HEK293 (cell line): ENCODE measurements around the gene IGFBP2.

Experiments used
- GLIS2 ChIP-seq: fragments of 450-650 bp; formaldehyde crosslinking; IDR thresholded peaks from 2 replicates; pipeline ENCODE4 v1.5.1; 2016; ENCODE audit warnings: missing biosample characterization, missing genetic modification characterization
- HOXC10 ChIP-seq: sonication (generic); formaldehyde crosslinking; IDR thresholded peaks from 2 replicates; pipeline ENCODE4 v1.8.1; 2023; ENCODE audit warnings: mild to moderate bottlenecking, missing genetic modification reagents
- MEIS1 ChIP-seq: sonication (generic); formaldehyde crosslinking; IDR thresholded peaks from 2 replicates; pipeline ENCODE4 v1.8.1; 2022; ENCODE audit warnings: missing genetic modification reagents, mild to moderate bottlenecking, borderline replicate concordance
- OSR2 ChIP-seq: fragments of 450-650 bp; formaldehyde crosslinking; IDR thresholded peaks from 2 replicates; pipeline ENCODE4 v1.5.1; 2016; ENCODE audit warnings: missing biosample characterization, missing genetic modification characterization
- SCRT1 ChIP-seq: fragments of 450-650 bp; formaldehyde crosslinking; IDR thresholded peaks from 2 replicates; pipeline ENCODE4 v1.5.1; 2016; ENCODE audit warnings: missing biosample characterization, missing genetic modification characterization, borderline replicate concordance
- YY1 ChIP-seq: fragments of 450-650 bp; formaldehyde crosslinking; IDR thresholded peaks from 2 replicates; pipeline ENCODE4 v1.5.1; 2018; ENCODE audit warnings: missing biosample characterization, missing genetic modification characterization
- ZBTB1 ChIP-seq: fragments of 450-650 bp; formaldehyde crosslinking; IDR thresholded peaks from 2 replicates; pipeline ENCODE4 v1.5.1; 2016; ENCODE audit warnings: missing biosample characterization, missing genetic modification characterization
- ZFHX2 ChIP-seq: fragments of 450-650 bp; formaldehyde crosslinking; conservative IDR thresholded peaks from 2 replicates; pipeline ENCODE4 v1.5.1; 2016; ENCODE audit warnings: missing biosample characterization, missing genetic modification characterization
- ZFP41 ChIP-seq: fragments of 450-650 bp; formaldehyde crosslinking; IDR thresholded peaks from 2 replicates; pipeline ENCODE4 v1.5.1; 2016; ENCODE audit warnings: missing biosample characterization, missing genetic modification characterization, borderline replicate concordance
- ZFP69B ChIP-seq: fragments of 450-650 bp; formaldehyde crosslinking; IDR thresholded peaks from 2 replicates; pipeline ENCODE4 v1.5.1; 2016; ENCODE audit warnings: missing biosample characterization, missing genetic modification characterization
- ZNF132 ChIP-seq: fragments of 450-650 bp; formaldehyde crosslinking; IDR thresholded peaks from 2 replicates; pipeline ENCODE4 v1.5.1; 2017; ENCODE audit warnings: missing biosample characterization, missing genetic modification characterization, borderline replicate concordance
- ZNF138 ChIP-seq: fragments of 450-650 bp; formaldehyde crosslinking; IDR thresholded peaks from 2 replicates; pipeline ENCODE4 v1.5.1; 2016; ENCODE audit warnings: missing biosample characterization, missing genetic modification characterization, borderline replicate concordance
- ZNF19 ChIP-seq: fragments of 450-650 bp; formaldehyde crosslinking; IDR thresholded peaks from 2 replicates; pipeline ENCODE4; 2016; ENCODE audit warnings: missing biosample characterization, missing genetic modification characterization, low read depth
- ZNF23 ChIP-seq: fragments of 450-650 bp; formaldehyde crosslinking; IDR thresholded peaks from 2 replicates; pipeline ENCODE4 v1.5.1; 2016; ENCODE audit warnings: missing biosample characterization, missing genetic modification characterization, borderline replicate concordance
- ZNF24 ChIP-seq: fragments of 450-650 bp; formaldehyde crosslinking; IDR thresholded peaks from 2 replicates; pipeline ENCODE4 v1.5.1; 2016; ENCODE audit warnings: missing biosample characterization, missing genetic modification characterization
- ZNF335 ChIP-seq: fragments of 450-650 bp; formaldehyde crosslinking; conservative IDR thresholded peaks from 2 replicates; pipeline ENCODE4 v1.5.1; 2016; ENCODE audit warnings: missing biosample characterization, missing genetic modification characterization
- ZNF350 ChIP-seq: fragments of 450-650 bp; formaldehyde crosslinking; IDR thresholded peaks from 2 replicates; pipeline ENCODE4 v1.5.0; 2017; ENCODE audit warnings: missing biosample characterization, mild to moderate bottlenecking, missing genetic modification characterization
- ZNF354C ChIP-seq: fragments of 450-650 bp; formaldehyde crosslinking; IDR thresholded peaks from 2 replicates; pipeline ENCODE4 v1.5.1; 2016; ENCODE audit warnings: missing biosample characterization, missing genetic modification characterization, low read depth, borderline replicate concordance
- ZNF37A ChIP-seq: fragments of 450-650 bp; IDR thresholded peaks from 2 replicates; pipeline ENCODE4 v1.5.1; 2018; ENCODE audit warnings: missing biosample characterization, missing genetic modification characterization
- ZNF391 ChIP-seq: fragments of 450-650 bp; formaldehyde crosslinking; IDR thresholded peaks from 2 replicates; pipeline ENCODE4 v1.5.1; 2016; ENCODE audit warnings: low read depth, missing biosample characterization, missing genetic modification characterization, borderline replicate concordance
- ZNF433 ChIP-seq: fragments of 450-650 bp; formaldehyde crosslinking; IDR thresholded peaks from 2 replicates; pipeline ENCODE4 v1.5.1; 2016; ENCODE audit warnings: missing biosample characterization, missing genetic modification characterization, low read depth
- ZNF514 ChIP-seq: fragments of 450-650 bp; formaldehyde crosslinking; IDR thresholded peaks from 2 replicates; pipeline ENCODE4 v1.5.1; 2016; ENCODE audit warnings: missing biosample characterization, missing genetic modification characterization
- ZNF585B ChIP-seq: fragments of 450-650 bp; formaldehyde crosslinking; IDR thresholded peaks from 2 replicates; pipeline ENCODE4 v1.5.1; 2016; ENCODE audit warnings: missing biosample characterization, missing genetic modification characterization
- ZNF707 ChIP-seq: fragments of 450-650 bp; formaldehyde crosslinking; IDR thresholded peaks from 2 replicates; pipeline ENCODE4 v1.5.1; 2016; ENCODE audit warnings: missing biosample characterization, missing genetic modification characterization
- ZNF777 ChIP-seq: fragments of 450-650 bp; formaldehyde crosslinking; IDR thresholded peaks from 2 replicates; pipeline ENCODE4 v1.5.1; 2017; ENCODE audit warnings: missing biosample characterization, missing genetic modification characterization, borderline replicate concordance
- ZNF791 ChIP-seq: fragments of 450-650 bp; formaldehyde crosslinking; IDR thresholded peaks from 2 replicates; pipeline ENCODE4 v1.5.1; 2016; ENCODE audit warnings: missing biosample characterization, missing genetic modification characterization
- TF ChIP-seq, protein P1 (sequence below): fragments of 450-650 bp; formaldehyde crosslinking; conservative IDR thresholded peaks from 2 replicates; pipeline ENCODE4 v1.5.1; 2016; ENCODE audit warnings: low read depth, missing biosample characterization, missing genetic modification characterization
- TF ChIP-seq, protein P2 (sequence below): fragments of 450-650 bp; formaldehyde crosslinking; IDR thresholded peaks from 2 replicates; pipeline ENCODE4 v1.5.1; 2016; ENCODE audit warnings: missing biosample characterization, missing genetic modification characterization
- TF ChIP-seq, protein P3 (sequence below): fragments of 450-650 bp; formaldehyde crosslinking; IDR thresholded peaks from 2 replicates; pipeline ENCODE4 v1.5.1; 2016; ENCODE audit warnings: missing biosample characterization, missing genetic modification characterization
- TF ChIP-seq, protein P4 (sequence below): fragments of 450-650 bp; formaldehyde crosslinking; IDR thresholded peaks from 2 replicates; pipeline ENCODE4 v1.5.1; 2016; ENCODE audit warnings: missing biosample characterization, missing genetic modification characterization
- TF ChIP-seq, protein P5 (sequence below): fragments of 450-650 bp; formaldehyde crosslinking; IDR thresholded peaks from 2 replicates; pipeline ENCODE4 v1.5.1; 2016; ENCODE audit warnings: missing biosample characterization, missing genetic modification characterization

Gene IGFBP2

DNA sequence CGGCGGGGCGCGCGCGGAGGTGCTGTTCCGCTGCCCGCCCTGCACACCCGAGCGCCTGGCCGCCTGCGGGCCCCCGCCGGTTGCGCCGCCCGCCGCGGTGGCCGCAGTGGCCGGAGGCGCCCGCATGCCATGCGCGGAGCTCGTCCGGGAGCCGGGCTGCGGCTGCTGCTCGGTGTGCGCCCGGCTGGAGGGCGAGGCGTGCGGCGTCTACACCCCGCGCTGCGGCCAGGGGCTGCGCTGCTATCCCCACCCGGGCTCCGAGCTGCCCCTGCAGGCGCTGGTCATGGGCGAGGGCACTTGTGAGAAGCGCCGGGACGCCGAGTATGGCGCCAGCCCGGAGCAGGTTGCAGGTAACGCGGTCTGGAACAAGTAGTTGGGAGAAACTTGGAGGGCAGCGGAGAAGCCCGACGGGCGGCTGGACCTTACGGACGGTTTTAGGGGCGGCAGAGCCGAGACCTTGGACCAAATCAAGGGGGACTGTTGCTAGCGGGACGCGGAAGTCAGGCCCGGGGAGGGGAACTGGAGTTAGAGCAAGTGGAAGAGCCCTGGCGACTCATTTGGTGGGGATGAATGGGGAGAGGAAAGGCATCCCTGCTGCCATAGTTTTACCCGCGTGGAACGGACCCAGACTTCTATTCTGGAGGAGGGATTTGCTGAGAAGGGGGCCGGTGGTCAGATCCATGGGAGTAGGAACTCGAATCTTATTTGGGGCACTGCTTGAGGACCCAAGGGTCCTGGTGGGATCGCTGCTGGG lies 573 bp downstream of the IGFBP2 start (continued):
- TF ChIP-seq, protein P1, sequence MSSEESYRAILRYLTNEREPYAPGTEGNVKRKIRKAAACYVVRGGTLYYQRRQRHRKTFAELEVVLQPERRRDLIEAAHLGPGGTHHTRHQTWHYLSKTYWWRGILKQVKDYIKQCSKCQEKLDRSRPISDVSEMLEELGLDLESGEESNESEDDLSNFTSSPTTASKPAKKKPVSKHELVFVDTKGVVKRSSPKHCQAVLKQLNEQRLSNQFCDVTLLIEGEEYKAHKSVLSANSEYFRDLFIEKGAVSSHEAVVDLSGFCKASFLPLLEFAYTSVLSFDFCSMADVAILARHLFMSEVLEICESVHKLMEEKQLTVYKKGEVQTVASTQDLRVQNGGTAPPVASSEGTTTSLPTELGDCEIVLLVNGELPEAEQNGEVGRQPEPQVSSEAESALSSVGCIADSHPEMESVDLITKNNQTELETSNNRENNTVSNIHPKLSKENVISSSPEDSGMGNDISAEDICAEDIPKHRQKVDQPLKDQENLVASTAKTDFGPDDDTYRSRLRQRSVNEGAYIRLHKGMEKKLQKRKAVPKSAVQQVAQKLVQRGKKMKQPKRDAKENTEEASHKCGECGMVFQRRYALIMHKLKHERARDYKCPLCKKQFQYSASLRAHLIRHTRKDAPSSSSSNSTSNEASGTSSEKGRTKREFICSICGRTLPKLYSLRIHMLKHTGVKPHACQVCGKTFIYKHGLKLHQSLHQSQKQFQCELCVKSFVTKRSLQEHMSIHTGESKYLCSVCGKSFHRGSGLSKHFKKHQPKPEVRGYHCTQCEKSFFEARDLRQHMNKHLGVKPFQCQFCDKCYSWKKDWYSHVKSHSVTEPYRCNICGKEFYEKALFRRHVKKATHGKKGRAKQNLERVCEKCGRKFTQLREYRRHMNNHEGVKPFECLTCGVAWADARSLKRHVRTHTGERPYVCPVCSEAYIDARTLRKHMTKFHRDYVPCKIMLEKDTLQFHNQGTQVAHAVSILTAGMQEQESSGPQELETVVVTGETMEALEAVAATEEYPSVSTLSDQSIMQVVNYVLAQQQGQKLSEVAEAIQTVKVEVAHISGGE: peak; percentile 80
- TF ChIP-seq OSR2 (no peak), ZNF19 (tag by site-specific recombination) (no peak), SCRT1 (tag by site-specific recombination) (no peak), ZNF24 (tag by site-specific recombination) (no peak), MEIS1 (no peak), ZNF433 (tag by site-specific recombination) (no peak), ZNF514 (no peak), ZNF37A (tag by site-specific recombination) (no peak), ZNF585B (tag by site-specific recombination) (no peak), ZNF707 (no peak), ZNF391 (tag by site-specific recombination) (no peak), ZNF350 (tag by site-specific recombination) (no peak), ZNF23 (tag by site-specific recombination) (no peak), ZNF138 (tag by site-specific recombination) (no peak), ZNF132 (tag by site-specific recombination) (no peak), YY1 (no peak), ZBTB1 (tag by site-specific recombination) (no peak), ZFP69B (tag by site-specific recombination) (no peak), HOXC10 (CRISPR knock-in tag) (no peak), ZFHX2 (no peak), ZNF354C (tag by site-specific recombination) (no peak), GLIS2 (tag by site-specific recombination) (peak; percentile 56; the same call in 1 of the 2 replicates), ZNF777 (tag by site-specific recombination) (peak; percentile 27; the same call in 1 of the 2 replicates), ZFP41 (no peak), ZNF335 (tag by site-specific recombination) (peak; percentile 88), ZNF791 (tag by site-specific recombination) (no peak)
- TF ChIP-seq, protein P2, sequence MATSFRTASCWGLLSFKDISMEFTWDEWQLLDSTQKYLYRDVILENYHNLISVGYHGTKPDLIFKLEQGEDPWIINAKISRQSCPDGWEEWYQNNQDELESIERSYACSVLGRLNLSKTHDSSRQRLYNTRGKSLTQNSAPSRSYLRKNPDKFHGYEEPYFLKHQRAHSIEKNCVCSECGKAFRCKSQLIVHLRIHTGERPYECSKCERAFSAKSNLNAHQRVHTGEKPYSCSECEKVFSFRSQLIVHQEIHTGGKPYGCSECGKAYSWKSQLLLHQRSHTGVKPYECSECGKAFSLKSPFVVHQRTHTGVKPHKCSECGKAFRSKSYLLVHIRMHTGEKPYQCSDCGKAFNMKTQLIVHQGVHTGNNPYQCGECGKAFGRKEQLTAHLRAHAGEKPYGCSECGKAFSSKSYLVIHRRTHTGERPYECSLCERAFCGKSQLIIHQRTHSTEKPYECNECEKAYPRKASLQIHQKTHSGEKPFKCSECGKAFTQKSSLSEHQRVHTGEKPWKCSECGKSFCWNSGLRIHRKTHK (tag by site-specific recombination): no peak
- TF ChIP-seq, protein P3, sequence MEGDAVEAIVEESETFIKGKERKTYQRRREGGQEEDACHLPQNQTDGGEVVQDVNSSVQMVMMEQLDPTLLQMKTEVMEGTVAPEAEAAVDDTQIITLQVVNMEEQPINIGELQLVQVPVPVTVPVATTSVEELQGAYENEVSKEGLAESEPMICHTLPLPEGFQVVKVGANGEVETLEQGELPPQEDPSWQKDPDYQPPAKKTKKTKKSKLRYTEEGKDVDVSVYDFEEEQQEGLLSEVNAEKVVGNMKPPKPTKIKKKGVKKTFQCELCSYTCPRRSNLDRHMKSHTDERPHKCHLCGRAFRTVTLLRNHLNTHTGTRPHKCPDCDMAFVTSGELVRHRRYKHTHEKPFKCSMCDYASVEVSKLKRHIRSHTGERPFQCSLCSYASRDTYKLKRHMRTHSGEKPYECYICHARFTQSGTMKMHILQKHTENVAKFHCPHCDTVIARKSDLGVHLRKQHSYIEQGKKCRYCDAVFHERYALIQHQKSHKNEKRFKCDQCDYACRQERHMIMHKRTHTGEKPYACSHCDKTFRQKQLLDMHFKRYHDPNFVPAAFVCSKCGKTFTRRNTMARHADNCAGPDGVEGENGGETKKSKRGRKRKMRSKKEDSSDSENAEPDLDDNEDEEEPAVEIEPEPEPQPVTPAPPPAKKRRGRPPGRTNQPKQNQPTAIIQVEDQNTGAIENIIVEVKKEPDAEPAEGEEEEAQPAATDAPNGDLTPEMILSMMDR: peak; percentile 56; the same call in 1 of the 2 replicates
- TF ChIP-seq, protein P4, sequence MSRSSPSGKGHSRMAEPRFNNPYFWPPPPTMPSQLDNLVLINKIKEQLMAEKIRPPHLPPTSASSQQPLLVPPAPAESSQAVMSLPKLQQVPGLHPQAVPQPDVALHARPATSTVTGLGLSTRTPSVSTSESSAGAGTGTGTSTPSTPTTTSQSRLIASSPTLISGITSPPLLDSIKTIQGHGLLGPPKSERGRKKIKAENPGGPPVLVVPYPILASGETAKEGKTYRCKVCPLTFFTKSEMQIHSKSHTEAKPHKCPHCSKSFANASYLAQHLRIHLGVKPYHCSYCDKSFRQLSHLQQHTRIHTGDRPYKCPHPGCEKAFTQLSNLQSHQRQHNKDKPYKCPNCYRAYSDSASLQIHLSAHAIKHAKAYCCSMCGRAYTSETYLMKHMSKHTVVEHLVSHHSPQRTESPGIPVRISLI (tag by site-specific recombination): no peak
- TF ChIP-seq, protein P5, sequence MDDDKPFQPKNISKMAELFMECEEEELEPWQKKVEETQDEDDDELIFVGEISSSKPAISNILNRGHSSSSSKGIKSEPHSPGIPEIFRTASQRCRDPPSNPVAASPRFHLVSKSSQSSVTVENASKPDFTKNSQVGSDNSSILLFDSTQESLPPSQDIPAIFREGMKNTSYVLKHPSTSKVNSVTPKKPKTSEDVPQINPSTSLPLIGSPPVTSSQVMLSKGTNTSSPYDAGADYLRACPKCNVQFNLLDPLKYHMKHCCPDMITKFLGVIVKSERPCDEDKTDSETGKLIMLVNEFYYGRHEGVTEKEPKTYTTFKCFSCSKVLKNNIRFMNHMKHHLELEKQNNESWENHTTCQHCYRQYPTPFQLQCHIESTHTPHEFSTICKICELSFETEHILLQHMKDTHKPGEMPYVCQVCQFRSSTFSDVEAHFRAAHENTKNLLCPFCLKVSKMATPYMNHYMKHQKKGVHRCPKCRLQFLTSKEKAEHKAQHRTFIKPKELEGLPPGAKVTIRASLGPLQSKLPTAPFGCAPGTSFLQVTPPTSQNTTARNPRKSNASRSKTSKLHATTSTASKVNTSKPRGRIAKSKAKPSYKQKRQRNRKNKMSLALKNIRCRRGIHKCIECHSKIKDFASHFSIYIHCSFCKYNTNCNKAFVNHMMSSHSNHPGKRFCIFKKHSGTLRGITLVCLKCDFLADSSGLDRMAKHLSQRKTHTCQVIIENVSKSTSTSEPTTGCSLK: no peak
